NCI-H226 (cell line): ENCODE measurements around the gene CLEC10A.
"Not testable (repeated sequence)": the region's sequence is repeated elsewhere in the genome, so short reads cannot be mapped to it uniquely, and the experiment has no call there.

ENCODE experiments used
- DNase-seq: peaks from one replicate; pipeline ENCODE4 v3.0.0-alpha.2; 2015

CLEC10A gene

GRCh38 chr17:7108560-7108925 is 28.5 kb upstream of the CLEC10A start:
- no peak for DNase-seq

GRCh38 chr17:7107795-7108559 is 27.9 kb upstream of the CLEC10A start:
- DNase-seq, result no peak

GRCh38 chr17:7107012-7107754 is 27.1 kb upstream of the CLEC10A start:
- DNase-seq, result no peak

GRCh38 chr17:7102421-7102820 is 22.4 kb upstream of the CLEC10A start:
- no peak for DNase-seq

- DNase-seq, result no peak
These were observed 21.5 kb upstream of the CLEC10A start for GRCh38 chr17:7101531-7101930.

- not testable (repeated sequence) for DNase-seq
These were observed 20.8 kb upstream of the CLEC10A start for GRCh38 chr17:7100641-7101379.

GRCh38 chr17:7098802-7099459 is 18.9 kb upstream of the CLEC10A start:
- no peak for DNase-seq

- no peak for DNase-seq
These were observed 17.9 kb upstream of the CLEC10A start for GRCh38 chr17:7097940-7098339.

GRCh38 chr17:7095625-7096024 is 15.6 kb upstream of the CLEC10A start:
- DNase-seq, result no peak

GRCh38 chr17:7094652-7095019 is 14.6 kb upstream of the CLEC10A start:
- no peak for DNase-seq

GRCh38 chr17:7091311-7092005 is 11.4 kb upstream of the CLEC10A start:
- DNase-seq, result not testable (repeated sequence)

- not testable (repeated sequence) for DNase-seq
These were observed 9.5 kb upstream of the CLEC10A start for GRCh38 chr17:7089570-7089969.

GRCh38 chr17:7088442-7088841 is 8.4 kb upstream of the CLEC10A start:
- not testable (repeated sequence) for DNase-seq

GRCh38 chr17:7084088-7084487 is 4.0 kb upstream of the CLEC10A start:
- no peak for DNase-seq

- DNase-seq, result no peak
These were observed 3.5 kb upstream of the CLEC10A start for GRCh38 chr17:7083592-7083991.

- no peak for DNase-seq
These were observed 1.5 kb upstream of the CLEC10A start for GRCh38 chr17:7081341-7082062.

- no peak for DNase-seq
These were observed 498 bp upstream of the CLEC10A start for GRCh38 chr17:7080456-7081041.

GRCh38 chr17:7078711-7079110 is 1.3 kb downstream of the CLEC10A start:
- DNase-seq, result no peak

- no peak for DNase-seq
These were observed 2.0 kb downstream of the CLEC10A start for GRCh38 chr17:7077911-7078546.

- no peak for DNase-seq
These were observed 5.1 kb downstream of the CLEC10A start for GRCh38 chr17:7074931-7075330.

- no peak for DNase-seq
These were observed 7.6 kb downstream of the CLEC10A start for GRCh38 chr17:7072406-7072805.
